SK-N-SH treated with all-trans-retinoic acid at 6 μM for 48 hours (cell line): ENCODE results near the gene PARP2.

Experiments
- ARNTL ChIP-seq: fragments of 450-650 bp; formaldehyde crosslinking; IDR thresholded peaks from 2 replicates; pipeline ENCODE4 v1.5.0; 2020; ENCODE audit warnings: low read depth, mild to moderate bottlenecking, moderate library complexity, borderline replicate concordance
- BACH2 ChIP-seq: fragments of 250-450 bp; sonication (Bioruptor Pico); IDR thresholded peaks from 2 replicates; pipeline ENCODE4 v1.9.0; 2021; ENCODE audit warnings: mild to moderate bottlenecking, borderline replicate concordance
- CREB5 ChIP-seq: fragments of 250-450 bp; sonication (Bioruptor Pico); IDR thresholded peaks from 2 replicates; pipeline ENCODE4 v1.5.1; 2020; ENCODE audit warnings: low read depth, mild to moderate bottlenecking, moderate library complexity
- CSDC2 ChIP-seq: fragments of 250-450 bp; sonication (Bioruptor Pico); IDR thresholded peaks from 2 replicates; pipeline ENCODE4 v1.5.0; 2020; ENCODE audit warnings: mild to moderate bottlenecking, moderate library complexity
- CSRNP3 ChIP-seq: fragments of 250-450 bp; sonication (Bioruptor Pico); IDR thresholded peaks from 2 replicates; pipeline ENCODE4 v1.5.1; 2021; ENCODE audit warnings: mild to moderate bottlenecking, moderate library complexity
- RARB ChIP-seq: fragments of 250-450 bp; sonication (Bioruptor Pico); IDR thresholded peaks from 2 replicates; pipeline ENCODE4 v1.8.0; 2021; ENCODE audit warnings: mild to moderate bottlenecking, moderate library complexity
- TCF4 ChIP-seq: fragments of 250-450 bp; sonication (Bioruptor Pico); IDR thresholded peaks from 2 replicates; pipeline ENCODE4 v1.8.0; 2021; ENCODE audit warnings: mild to moderate bottlenecking, moderate library complexity, borderline replicate concordance
- ZFP30 ChIP-seq: fragments of 450-650 bp; formaldehyde crosslinking; IDR thresholded peaks from 2 replicates; pipeline ENCODE4 v1.5.0; 2022; ENCODE audit warnings: mild to moderate bottlenecking, moderate library complexity

GRCh38 chr14:20384886-20385285, 41.5 kb downstream of the PARP2 start:
- TF ChIP-seq ZFP30 (CRISPR knock-in tag) (no peak), CSRNP3 (CRISPR knock-in tag) (no peak), ARNTL (CRISPR knock-in tag) (no peak), TCF4 (CRISPR knock-in tag) (no peak), CSDC2 (CRISPR knock-in tag) (no peak), BACH2 (CRISPR knock-in tag) (no peak), CREB5 (CRISPR knock-in tag) (no peak), RARB (CRISPR knock-in tag) (no peak)
